RWPE2 (cell line): ENCODE data around the gene CACNA1B.

ENCODE experiments used
- ATAC-seq: fragments of 200-7000 bp; cut with Tn5 transposase; 3 replicates; pipeline ENCODE4 v1.9.1; 2021; ENCODE audit warnings: low read depth
- DNase-seq: peaks from one replicate; pipeline ENCODE4 v3.0.0-alpha.2; 2020; ENCODE audit warnings: low spot score
- H3K27ac ChIP-seq: fragments of 450-650 bp; 2 replicates; pipeline ENCODE4 v1.5.1; 2017; ENCODE audit warnings: mild to moderate bottlenecking; ENCODE audit not compliant: poor library complexity, severe bottlenecking
- H3K27me3 ChIP-seq: fragments of 250-450 bp; sonication (Bioruptor Pico); 2 replicates; pipeline ENCODE4 v1.5.1; 2021; ENCODE audit warnings: mild to moderate bottlenecking, moderate library complexity; ENCODE audit not compliant: insufficient read depth, poor library complexity, severe bottlenecking
- H3K36me3 ChIP-seq: fragments of 250-450 bp; sonication (Bioruptor Pico); 2 replicates; pipeline ENCODE4 v1.5.1; 2020; ENCODE audit warnings: low read depth, mild to moderate bottlenecking, moderate library complexity
- H3K4me1 ChIP-seq: fragments of 250-450 bp; sonication (Bioruptor Pico); 2 replicates; pipeline ENCODE4 v1.5.1; 2021; ENCODE audit warnings: mild to moderate bottlenecking, moderate library complexity; ENCODE audit not compliant: insufficient read depth, poor library complexity, severe bottlenecking
- H3K4me3 ChIP-seq: fragments of 250-450 bp; sonication (Bioruptor Pico); 2 replicates; pipeline ENCODE4 v1.5.1; 2021; ENCODE audit warnings: mild to moderate bottlenecking, moderate library complexity; ENCODE audit not compliant: severe bottlenecking
- H3K9me3 ChIP-seq: fragments of 250-450 bp; sonication (Bioruptor Pico); 2 replicates; pipeline ENCODE4 v1.5.1; 2021; ENCODE audit warnings: mild to moderate bottlenecking, moderate library complexity; ENCODE audit not compliant: severe bottlenecking
- TF ChIP-seq, protein P1 (sequence below): fragments of 450-650 bp; IDR thresholded peaks from one replicate; pipeline ENCODE4 v1.5.1; 2017; ENCODE audit warnings: mild to moderate bottlenecking, moderate library complexity; ENCODE audit not compliant: poor library complexity, severe bottlenecking

The CACNA1B gene

DNA sequence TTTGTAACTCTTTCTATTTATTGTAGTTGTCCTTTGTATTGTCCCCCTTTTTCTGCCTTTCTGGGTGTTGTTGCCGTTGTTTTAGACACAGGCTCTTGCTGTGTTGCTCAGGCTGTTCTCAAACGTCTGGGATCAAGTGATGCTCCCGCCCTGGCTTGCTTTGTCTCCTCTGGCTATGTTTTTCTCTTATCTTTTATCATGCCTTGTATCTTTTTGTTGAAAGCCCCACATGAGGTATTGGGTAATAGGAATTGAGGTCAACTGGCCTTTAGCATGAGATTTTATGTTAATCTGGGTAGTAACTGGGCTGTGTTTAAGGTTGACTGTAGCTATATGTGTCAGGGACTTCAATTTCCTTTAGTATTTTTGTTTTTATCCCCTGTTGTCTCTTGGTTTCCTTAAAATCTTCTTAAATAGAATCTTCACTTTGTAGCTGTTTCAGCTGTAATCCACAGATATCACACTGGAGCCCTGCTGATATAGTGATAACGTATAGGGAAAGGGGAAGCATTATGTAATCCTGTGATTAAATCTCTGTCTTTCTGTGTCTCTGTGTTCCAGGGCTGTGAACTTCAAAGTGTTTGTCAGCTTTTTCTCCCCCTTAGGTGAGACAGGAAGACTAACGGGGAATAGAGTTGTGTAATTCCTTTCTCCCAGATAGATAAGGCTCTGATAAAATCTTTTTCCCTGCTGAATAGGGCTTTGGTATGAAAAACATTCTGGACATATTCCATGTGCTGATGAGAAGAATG lies 25.9 kb upstream of the CACNA1B start:
- ATAC-seq (no peak), DNase-seq (no peak)
- Histone ChIP-seq H3K9me3 (peaks cover 6% of the 10 kb centered on the region), H3K4me3 (no peak overlapping the region), H3K4me1 (no peaks in the 10 kb centered on the region), H3K27ac (no peak overlapping the region), H3K36me3 (no peaks in the 10 kb centered on the region), H3K27me3 (no peaks in the 10 kb centered on the region)
- TF ChIP-seq, protein P1, sequence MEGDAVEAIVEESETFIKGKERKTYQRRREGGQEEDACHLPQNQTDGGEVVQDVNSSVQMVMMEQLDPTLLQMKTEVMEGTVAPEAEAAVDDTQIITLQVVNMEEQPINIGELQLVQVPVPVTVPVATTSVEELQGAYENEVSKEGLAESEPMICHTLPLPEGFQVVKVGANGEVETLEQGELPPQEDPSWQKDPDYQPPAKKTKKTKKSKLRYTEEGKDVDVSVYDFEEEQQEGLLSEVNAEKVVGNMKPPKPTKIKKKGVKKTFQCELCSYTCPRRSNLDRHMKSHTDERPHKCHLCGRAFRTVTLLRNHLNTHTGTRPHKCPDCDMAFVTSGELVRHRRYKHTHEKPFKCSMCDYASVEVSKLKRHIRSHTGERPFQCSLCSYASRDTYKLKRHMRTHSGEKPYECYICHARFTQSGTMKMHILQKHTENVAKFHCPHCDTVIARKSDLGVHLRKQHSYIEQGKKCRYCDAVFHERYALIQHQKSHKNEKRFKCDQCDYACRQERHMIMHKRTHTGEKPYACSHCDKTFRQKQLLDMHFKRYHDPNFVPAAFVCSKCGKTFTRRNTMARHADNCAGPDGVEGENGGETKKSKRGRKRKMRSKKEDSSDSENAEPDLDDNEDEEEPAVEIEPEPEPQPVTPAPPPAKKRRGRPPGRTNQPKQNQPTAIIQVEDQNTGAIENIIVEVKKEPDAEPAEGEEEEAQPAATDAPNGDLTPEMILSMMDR = no peak

DNA sequence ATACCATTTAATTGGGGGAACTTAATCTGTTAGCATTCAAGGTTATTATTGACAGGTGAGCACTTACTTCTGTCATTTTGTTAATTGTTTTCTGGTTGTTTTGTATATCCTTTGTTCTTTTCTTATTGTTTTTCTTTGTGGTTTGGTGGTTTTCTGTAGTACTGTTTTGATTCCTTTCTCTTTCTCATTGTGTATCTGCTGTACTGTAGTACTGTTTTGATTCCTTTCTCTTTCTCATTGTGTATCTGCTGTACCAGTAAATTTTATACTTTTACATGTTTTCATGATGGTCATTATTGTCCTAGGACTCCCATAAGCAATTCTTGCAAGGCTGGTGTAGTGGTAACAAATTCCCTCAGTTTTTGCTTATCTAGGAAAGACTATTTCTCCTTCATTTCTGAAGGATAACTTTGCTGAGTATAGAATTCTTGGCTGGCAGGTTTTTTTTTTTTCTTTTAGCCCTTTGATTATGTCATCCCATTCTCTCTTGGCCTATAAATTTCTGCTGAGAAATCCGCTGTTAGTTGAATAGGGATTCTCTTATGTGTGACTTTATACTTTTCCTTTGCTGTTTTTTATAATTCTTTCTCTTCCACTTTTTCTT lies 24.1 kb upstream of the CACNA1B start:
- H3K4me1 ChIP-seq = no peaks in the 10 kb centered on the region
- H3K4me3 ChIP-seq = no peak overlapping the region
- TF ChIP-seq, protein P1 = no peak
- H3K27ac ChIP-seq = no peak overlapping the region
- DNase-seq (no peak), ATAC-seq (no peak)
- no peaks in the 10 kb centered on the region for H3K36me3 ChIP-seq
- H3K9me3 ChIP-seq = peaks cover 6% of the 10 kb centered on the region
- H3K27me3 ChIP-seq = no peaks in the 10 kb centered on the region

DNA sequence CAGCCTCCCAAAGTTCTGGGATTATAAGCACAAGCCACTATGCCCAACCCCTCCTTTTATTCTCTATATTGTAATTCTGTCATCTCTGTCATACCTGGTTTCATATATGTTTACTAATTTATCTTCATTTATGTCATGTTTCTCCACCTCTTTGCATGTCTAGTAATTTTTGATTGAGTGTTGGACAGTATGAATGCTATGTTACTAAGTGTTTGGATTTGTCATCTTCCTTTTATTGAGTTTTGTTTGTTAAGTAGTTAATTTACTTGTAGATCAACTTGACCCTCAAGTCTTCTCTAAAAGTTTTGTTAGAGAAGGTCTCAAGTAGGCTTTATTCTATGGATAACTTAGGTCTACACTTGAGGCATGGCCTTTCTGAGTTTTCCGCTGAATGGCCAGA lies 17.2 kb upstream of the CACNA1B start:
- no peaks in the 10 kb centered on the region for H3K4me1 ChIP-seq
- TF ChIP-seq, protein P1 = no peak
- no peaks in the 10 kb centered on the region for H3K27me3 ChIP-seq
- peaks cover 4% of the 10 kb centered on the region for H3K9me3 ChIP-seq
- ATAC-seq (no peak), DNase-seq (no peak)
- no peaks in the 10 kb centered on the region for H3K36me3 ChIP-seq
- H3K27ac ChIP-seq = no peak overlapping the region
- H3K4me3 ChIP-seq = no peak overlapping the region

DNA sequence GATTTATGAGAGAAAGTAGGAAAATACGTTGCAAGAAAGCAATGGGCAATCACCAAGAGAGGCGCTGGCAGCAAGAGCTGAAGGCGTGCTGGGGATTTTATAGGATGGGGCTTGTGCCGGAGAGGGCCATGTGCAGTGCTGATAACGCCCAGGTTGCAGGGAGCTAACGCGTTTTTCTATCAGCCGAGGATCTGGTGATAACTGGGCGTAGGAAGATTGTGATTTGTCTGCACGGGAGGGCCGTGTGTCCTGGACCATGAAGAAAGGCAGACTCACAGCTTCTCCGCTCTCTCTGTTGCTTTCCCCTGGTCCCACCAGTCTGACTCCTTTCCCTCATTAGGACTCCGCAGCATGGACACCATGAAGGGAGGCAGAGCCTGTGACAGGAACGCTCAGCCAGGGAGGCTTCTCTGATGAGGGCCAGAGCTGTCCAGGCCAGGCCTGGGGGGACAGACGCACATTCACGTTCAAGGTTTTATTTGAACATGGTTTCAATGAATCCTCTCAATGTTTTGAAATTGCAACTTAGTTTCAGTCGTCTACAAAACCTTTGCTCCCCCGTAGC lies 11.9 kb upstream of the CACNA1B start:
- Histone ChIP-seq H3K36me3 (no peaks in the 10 kb centered on the region), H3K27ac (no peak overlapping the region), H3K4me1 (no peaks in the 10 kb centered on the region), H3K27me3 (no peaks in the 10 kb centered on the region), H3K4me3 (no peak overlapping the region), H3K9me3 (no peaks in the 10 kb centered on the region)
- TF ChIP-seq, protein P1 = no peak
- DNase-seq (no peak), ATAC-seq (no peak)
